Activated CD4-positive, alpha-beta T cell treated with anti-CD3 and anti-CD28 coated beads for 48 hours (primary cell): ENCODE results near the gene LIMS2.

Experiments
- DNase-seq: peaks from one replicate; pipeline ENCODE4 v3.0.0-alpha.2; 2020

LIMS2 gene

DNA sequence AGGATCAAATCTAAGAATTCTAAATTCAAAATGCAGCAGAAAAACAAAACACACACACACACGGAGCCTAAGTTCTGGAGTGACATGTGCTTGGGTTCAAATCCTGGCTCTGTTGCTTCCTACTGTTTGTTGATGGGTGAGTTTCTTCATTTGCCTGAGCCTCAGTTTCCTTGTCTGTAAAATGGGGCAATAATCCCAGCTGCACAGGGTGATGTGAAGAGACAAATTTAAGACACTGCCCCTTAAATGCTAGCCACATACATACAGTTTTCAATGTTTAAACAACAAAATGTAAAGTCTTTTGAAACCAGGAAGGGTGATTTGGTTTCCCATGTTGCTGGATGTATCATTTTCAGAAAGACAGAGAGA is 30.3 kb downstream of the LIMS2 start:
- no peak for DNase-seq

- peak; percentile 33 for DNase-seq
These were observed 31.0 kb downstream of the LIMS2 start for GRCh38 chr2:127644066-127645025.

- no peak for DNase-seq
These were observed 31.8 kb downstream of the LIMS2 start for GRCh38 chr2:127643439-127644065.

DNA sequence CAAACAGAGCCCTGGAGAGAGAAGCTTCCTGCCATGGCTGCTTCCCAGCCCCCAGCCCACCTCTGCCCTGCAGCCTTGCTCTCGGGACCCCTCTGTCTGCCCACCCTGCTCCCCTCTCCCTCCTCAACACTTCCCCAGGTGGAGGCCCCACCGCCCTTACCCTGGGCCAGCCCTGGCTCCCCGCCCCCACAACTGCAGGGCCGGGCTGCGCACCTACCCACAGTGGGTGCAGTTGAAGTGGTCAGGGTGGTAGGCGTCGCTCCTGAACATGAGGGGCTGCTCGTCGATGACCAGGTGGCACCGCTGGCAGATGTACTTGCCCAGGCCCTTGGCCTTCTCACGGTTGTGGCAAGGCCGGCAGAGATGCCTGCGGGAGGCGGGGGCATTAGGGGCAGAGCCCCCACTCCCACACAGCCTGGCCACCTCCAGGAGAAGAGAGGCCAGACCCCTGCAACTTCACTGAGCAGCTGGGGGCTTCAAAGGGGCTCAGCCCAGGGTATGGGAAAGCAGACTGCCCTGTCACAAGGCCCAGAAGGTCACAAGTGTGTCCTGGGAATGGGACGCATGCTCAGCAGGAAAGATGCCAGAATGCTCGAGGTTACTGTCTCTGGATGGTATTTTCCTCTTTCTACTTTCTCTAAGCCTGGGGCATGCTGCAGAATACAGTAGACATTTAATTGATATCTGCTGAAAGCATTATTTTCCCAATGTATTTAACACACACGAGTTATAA is 32.5 kb downstream of the LIMS2 start:
- DNase-seq = no peak

- DNase-seq = peak; percentile 54
These were observed 33.4 kb downstream of the LIMS2 start for GRCh38 chr2:127641846-127642507.

DNA sequence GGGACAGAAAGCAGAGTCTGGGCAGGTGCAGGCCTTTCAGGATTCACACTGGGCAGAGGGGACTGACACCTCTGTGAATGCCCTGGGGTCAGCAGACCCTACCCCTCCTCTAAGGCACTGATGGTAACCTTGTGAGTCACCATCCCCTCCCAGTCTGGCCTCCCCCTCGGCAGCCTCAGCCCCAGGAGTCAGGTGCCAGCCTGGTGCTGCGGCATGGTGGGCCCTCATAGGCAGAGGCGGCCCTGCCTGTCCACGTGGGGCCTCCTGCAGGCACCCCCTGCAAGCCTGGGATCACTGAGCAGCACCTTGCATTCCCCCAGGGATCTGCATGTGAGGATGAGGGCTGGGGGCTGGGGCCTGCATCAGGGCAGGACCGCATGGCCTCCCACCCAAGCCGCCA is 34.2 kb downstream of the LIMS2 start:
- DNase-seq = peak; percentile 24

GRCh38 chr2:127640082-127641072 is 35.0 kb downstream of the LIMS2 start:
- peak; percentile 60 for DNase-seq

DNA sequence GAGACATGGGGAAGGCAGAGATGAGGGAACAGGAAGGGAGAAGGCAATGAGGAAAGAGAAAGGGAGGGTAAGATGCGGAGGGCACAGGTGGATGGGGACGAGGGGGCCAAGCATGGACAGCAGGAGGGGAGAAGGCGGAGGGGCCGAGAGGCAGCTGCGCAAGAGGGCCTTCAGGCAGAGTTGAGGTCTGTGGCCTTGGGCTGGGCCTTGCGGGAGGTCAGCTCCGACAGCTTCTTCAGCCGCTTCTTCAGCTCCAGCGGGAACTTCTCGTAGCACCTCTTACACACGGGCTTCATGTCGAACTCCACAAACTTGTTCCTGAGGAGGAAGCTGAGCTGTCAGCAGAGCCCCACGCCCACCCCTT is 36.2 kb downstream of the LIMS2 start:
- no peak for DNase-seq

DNA sequence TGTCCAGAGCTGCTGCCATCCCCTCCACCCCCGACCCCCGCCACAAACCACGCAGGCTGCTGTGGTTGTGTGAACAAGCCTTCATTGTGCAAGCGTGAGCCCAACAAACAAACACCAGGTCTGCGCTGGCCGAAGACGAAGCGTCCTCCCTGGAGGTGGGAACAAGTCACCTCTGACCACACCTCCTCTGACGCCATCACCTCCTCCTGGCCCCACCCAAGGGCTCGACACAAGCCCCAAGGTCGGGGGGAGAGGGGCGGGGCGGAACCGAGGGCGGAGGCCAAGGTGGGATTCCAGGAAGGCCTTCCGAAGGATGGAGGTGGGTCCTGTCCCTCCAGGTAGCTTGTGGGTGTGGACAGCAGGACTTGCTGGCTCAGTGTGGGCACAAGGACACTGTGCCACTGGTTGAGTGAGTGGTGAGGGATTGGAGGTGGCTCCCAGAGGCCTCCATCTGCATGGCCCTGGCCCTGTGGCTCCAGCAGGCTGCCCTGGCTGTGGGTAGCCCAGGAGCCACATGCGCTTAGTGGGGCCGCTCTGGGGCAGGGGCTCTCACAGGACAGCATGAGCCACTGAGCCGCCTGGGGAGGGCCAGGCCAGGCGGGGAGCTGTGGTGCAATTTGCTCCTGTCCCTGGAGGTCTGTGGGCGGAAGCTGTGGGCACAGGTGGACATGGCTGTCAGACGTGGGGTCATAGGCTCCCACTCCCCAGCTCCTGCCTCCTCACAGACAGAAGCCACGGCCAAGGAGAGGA is 36.8 kb downstream of the LIMS2 start:
- peak; percentile 14 for DNase-seq

DNA sequence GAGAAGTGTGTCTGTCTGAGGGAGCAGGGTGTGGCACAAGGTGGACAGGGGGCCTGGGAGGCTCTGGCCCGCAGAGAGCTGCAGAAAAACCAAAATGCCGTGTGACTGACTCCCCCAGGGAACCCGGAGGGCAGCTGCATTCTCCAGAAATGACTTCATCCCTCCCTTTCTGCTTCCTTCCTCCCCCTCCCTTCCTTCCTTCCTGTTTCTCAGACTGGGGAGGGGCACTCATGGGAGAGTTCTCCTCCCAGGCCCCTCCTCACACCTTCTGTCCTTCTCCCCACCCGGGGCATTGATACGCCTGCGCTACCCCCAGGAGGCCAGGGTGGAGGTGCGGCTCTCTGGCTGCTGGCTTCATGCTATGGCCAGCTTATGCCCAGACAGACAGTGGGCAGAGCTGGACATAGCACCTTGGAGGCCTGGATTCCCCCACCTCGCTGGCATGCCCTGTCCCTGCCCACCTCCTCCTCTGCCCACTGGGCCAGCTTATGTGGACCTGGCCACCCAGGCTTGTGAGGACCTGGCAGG is 37.5 kb downstream of the LIMS2 start:
- peak; percentile 21 for DNase-seq

DNA sequence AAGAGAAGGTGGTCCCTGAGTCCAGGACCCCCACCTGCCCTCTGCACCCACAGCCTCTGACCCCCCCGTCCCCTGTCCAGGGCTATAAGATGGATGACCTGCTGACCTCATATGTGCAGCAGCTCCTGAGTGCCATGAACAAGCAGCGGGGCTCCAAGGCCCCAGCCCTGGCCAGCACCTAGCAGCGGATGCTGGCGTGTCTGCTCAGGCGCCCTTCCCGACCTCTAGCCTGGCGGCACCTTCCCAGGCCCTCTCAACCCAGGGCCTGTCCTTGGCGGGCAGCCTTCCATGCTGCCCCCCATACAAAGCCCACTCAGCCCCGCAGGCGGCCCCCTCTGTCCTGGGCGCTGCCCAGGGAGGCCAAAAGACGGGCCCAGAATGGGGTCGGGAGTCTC is 38.1 kb downstream of the LIMS2 start:
- DNase-seq = no peak

GRCh38 chr2:127636248-127637235 is 38.8 kb downstream of the LIMS2 start:
- DNase-seq = no peak

GRCh38 chr2:127635380-127636237 is 39.7 kb downstream of the LIMS2 start:
- no peak for DNase-seq

DNA sequence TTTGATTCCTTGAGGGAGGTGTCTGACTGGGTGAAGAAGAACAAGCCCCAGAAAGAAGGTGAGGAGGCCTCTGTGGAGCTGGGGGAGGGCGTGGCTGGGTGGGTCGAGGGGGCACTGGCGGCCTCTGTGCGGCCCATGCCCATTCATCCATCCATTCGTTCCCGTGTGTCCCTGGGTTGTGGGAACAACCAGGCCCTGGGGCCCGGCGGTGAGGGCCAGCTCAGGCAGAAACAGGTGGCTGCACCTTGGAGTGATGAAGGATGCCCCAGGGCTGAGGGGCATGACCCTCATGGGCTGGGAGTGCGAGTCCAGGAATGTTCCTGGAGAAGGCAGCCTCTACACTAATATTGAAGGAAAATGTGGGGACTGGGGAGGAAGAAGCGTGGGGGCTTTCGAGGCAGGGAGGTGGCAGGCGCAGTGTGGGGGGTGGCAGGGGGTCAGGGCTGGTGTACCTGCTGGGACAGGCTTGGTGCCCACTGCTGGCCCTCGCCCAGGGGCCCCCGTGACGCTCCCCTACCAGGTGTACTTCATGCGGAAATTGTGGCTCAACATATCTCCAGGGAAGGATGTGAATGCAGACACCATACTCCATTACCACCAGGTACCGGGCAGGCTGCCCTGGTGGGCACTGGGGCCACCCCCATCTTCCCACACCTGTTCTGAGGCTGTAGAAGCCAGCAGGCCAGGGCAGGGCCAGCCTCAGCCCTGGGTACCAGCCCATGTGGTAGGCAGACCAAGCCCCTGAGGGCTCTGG is 40.5 kb downstream of the LIMS2 start:
- no peak for DNase-seq

DNA sequence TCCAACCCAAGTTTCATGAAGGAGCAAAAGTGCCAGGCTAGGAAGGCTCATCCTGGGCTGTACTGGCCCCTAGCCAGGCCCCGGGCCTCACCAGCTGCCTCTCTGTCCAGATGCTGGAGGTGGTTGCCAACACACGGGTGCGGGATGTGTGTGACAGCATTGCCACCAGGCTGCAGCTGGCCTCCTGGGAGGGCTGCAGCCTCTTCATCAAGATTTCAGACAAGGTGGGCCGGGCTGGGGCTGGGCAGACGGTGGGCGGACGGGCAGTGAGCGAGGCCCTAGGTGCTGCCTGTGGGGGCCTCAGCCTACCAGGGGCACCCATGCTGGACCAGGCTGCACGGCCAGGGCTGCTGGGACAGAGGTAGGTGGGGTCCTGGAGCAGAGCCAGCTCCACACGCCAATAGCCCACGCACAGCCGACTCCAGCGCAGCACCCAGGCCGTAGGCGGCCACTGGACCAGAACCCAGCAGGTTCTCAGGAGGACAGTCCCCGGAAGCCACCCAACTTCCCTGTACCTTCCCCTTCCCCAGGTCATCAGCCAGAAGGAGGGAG is 41.2 kb downstream of the LIMS2 start:
- DNase-seq = no peak

DNA sequence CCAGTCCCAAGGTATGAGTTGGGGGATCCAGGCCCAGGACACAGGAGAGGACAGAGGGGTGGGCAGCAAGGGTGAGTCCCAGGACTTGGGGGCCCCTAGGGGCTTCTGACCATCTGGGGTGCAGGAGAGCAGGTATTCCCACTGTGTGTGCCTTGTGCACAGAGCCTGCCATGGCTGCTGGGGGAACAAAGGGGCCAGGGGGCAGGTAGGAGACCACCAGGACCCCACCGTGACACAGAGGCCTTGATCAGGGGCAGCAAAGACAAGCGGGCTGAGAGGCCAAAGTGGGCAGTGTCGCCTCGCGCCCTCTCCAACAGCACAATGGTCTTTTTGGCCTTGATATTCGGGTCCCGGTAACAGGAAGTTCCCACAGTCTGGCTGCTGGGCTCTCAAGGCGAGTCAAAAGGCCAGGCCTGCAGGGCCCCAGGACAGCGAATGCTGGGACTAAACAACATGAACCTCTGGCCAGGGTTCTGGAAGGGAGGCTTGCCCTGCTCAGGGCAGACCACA is 41.7 kb downstream of the LIMS2 start:
- no peak for DNase-seq
